Mucosa of stomach (tissue), 1 donor: Measurements from ENCODE around the gene IFI27L2.
"Not testable (repeated sequence)": the region's sequence is repeated elsewhere in the genome, so short reads cannot be mapped to it uniquely, and the experiment has no call there.

ENCODE experiments used
- H3K27me3 ChIP-seq: one replicate; pipeline ENCODE4 v1.7.0; 2013; ENCODE audit warnings: mild to moderate bottlenecking, low read length; ENCODE audit not compliant: control insufficient read depth, insufficient read depth
- H3K36me3 ChIP-seq: one replicate; pipeline ENCODE4 v1.7.0; 2013; ENCODE audit warnings: low read length; ENCODE audit not compliant: control insufficient read depth, insufficient read depth
- H3K4me1 ChIP-seq: one replicate; pipeline ENCODE4 v1.7.0; 2013; ENCODE audit warnings: mild to moderate bottlenecking, low read length; ENCODE audit not compliant: control insufficient read depth, insufficient read depth
- H3K4me3 ChIP-seq: one replicate; pipeline ENCODE4 v1.7.0; 2013; ENCODE audit warnings: low read length
- H3K9ac ChIP-seq: one replicate; pipeline ENCODE4 v1.7.0; 2013; ENCODE audit warnings: mild to moderate bottlenecking, low read length, moderate library complexity
- H3K9me3 ChIP-seq: one replicate; pipeline ENCODE4 v1.7.0; 2013; ENCODE audit warnings: mild to moderate bottlenecking, low read length, moderate library complexity; ENCODE audit not compliant: control insufficient read depth
- donor health status: Pancreatic carcinoma.

The IFI27L2 gene

DNA sequence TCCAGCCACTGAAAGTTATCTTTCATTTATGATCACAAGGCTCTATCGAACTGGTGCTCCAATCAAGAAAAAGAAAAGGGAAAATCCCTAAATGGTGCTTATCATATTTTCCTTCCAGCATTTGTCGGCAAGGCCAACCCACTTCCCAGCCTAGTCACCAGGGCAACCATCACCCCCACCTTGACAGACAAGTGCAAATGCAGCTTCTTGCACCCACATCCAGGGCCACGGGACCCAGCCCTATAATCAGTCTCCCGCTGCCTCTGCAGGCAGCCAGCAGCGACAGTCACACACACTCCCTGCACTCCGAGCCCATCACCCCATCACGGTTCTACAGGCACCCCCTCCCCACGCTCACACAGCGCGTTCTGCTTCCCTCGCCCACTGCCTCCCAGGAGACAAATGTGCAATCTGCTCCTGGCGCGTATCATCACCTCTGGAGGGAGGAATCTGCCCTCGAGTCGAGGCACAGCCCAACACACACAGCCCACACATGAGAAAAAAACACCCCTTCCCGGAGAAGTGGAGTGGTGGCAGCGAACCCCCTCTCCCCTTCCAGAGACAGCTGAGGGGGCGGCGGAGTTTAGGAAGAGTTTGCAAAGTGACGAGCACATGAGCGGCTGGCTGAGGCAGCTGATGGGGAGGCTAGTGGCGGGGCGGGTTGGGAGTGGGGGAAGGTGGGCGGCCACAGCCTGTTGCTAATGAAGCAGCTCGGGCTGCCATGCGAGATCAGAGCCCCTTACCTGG is 35.5 kb upstream of the IFI27L2 start:
- Histone ChIP-seq H3K9me3 (no peaks in the 10 kb centered on the region), H3K9ac (no peak overlapping the region), H3K4me1 (peaks cover 18% of the 10 kb centered on the region), H3K27me3 (peaks cover 7% of the 10 kb centered on the region), H3K36me3 (no peaks in the 10 kb centered on the region), H3K4me3 (no peak overlapping the region)

DNA sequence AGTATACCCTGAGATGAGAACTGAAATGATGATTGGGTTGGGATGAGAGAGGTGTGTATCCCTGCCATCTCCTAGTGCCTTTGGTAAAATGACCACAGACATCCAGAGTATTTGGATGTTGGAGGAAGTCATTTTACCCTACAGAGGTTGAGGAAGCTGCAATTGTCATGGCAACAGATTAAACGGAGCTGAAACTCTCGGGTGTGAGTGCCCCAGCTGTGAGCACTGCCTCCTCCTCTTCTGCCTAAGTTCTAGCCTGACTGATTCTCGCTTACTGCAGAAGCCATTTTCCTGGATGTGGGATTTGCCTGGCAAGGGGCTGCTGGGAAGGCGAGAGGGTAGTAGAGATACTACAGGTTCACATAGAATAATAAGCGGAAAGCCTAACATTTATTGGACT is 34.4 kb upstream of the IFI27L2 start:
- Histone ChIP-seq H3K4me3 (no peak overlapping the region), H3K27me3 (peaks cover 7% of the 10 kb centered on the region), H3K4me1 (peaks cover 18% of the 10 kb centered on the region), H3K36me3 (no peaks in the 10 kb centered on the region), H3K9ac (no peak overlapping the region), H3K9me3 (no peaks in the 10 kb centered on the region)

- H3K36me3 ChIP-seq, result no peaks in the 10 kb centered on the region
- peaks cover 18% of the 10 kb centered on the region for H3K4me1 ChIP-seq
- peaks cover 7% of the 10 kb centered on the region for H3K27me3 ChIP-seq
- H3K9ac ChIP-seq, result no peak overlapping the region
- no peak overlapping the region for H3K4me3 ChIP-seq
- H3K9me3 ChIP-seq, result no peaks in the 10 kb centered on the region
These were observed 33.1 kb upstream of the IFI27L2 start for GRCh38 chr14:94162466-94162865.

DNA sequence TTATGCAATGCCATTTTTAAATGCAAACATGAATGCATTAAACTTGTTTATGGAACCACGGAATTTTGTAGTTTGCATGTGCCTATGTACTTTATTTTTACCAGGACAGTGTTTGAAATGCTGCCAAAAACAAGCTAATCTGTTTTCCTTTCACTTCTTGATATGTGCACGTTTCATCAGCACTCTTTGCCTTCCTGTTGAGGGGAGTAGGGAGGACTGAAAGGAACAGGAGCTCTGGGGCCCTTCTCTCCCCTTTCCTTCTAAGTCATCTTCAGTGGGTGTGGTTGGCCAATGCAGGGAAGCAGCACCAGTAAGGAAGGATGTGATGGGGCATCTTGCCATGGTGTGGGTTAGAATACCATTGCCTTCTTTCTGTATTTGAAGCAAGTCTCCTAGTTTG is 32.6 kb upstream of the IFI27L2 start:
- H3K4me1 ChIP-seq, result peaks cover 19% of the 10 kb centered on the region
- no peak overlapping the region for H3K9ac ChIP-seq
- no peaks in the 10 kb centered on the region for H3K36me3 ChIP-seq
- no peak overlapping the region for H3K4me3 ChIP-seq
- H3K9me3 ChIP-seq, result no peaks in the 10 kb centered on the region
- H3K27me3 ChIP-seq, result peaks cover 7% of the 10 kb centered on the region

GRCh38 chr14:94161058-94161457 is 31.7 kb upstream of the IFI27L2 start:
- H3K4me1 ChIP-seq, result peaks cover 22% of the 10 kb centered on the region
- no peak overlapping the region for H3K4me3 ChIP-seq
- no peaks in the 10 kb centered on the region for H3K9me3 ChIP-seq
- no peak overlapping the region for H3K9ac ChIP-seq
- H3K27me3 ChIP-seq, result peaks cover 7% of the 10 kb centered on the region
- H3K36me3 ChIP-seq, result no peaks in the 10 kb centered on the region

DNA sequence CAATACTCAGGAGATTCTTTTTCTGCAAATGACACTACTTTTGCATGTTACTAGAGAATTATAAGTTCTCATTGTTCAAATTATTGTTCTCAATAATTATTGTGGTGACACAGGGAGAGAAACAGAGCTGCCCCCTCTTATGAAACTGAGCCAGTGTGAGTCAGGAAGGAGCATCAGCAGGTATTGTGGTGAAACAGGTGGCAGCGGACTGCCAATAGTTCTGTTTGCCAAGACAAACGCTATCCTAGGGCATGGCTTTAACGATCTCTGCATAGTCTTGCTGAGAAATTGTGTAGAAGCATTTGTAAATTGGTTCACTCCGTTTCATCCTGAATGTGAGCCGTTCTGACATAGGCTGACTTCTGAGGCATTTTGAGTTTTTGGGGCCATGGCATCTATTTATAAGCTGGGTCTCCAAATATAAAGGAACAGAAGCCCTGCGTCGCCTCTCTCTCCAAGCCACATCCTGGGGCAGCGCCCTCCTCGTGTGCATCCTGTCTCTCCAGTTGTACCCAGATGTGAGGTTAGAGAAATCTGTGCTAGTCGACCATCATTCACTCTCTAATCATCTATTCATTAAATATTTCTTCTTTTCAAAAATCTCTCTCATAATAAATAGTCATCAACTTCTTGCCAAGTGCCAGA is 29.0 kb upstream of the IFI27L2 start:
- Histone ChIP-seq H3K4me3 (no peak overlapping the region), H3K9me3 (no peaks in the 10 kb centered on the region), H3K36me3 (no peaks in the 10 kb centered on the region), H3K27me3 (no peaks in the 10 kb centered on the region), H3K4me1 (peaks cover 11% of the 10 kb centered on the region), H3K9ac (no peak overlapping the region)

DNA sequence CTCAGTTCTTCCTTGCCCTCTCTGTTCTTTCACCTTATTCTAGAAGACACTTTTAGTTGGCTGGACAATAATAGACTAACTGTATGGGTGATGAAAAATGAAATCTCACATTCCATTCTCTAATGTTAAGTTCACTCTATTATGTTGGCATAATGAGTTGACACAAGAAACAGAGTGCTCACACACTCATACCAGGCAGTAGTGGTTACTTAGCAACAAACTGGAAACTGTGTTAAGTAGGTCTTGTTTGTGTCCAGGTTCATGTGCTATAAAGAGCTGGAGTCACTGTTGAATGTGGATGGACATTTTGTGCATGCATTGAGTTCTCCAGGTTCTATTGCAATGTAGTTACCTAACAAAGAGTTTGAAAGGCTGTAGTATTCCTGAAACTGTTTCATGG is 27.8 kb upstream of the IFI27L2 start:
- Histone ChIP-seq H3K4me1 (peaks cover 7% of the 10 kb centered on the region), H3K4me3 (no peak overlapping the region), H3K36me3 (no peaks in the 10 kb centered on the region), H3K9me3 (no peaks in the 10 kb centered on the region), H3K9ac (no peak overlapping the region), H3K27me3 (no peaks in the 10 kb centered on the region)

DNA sequence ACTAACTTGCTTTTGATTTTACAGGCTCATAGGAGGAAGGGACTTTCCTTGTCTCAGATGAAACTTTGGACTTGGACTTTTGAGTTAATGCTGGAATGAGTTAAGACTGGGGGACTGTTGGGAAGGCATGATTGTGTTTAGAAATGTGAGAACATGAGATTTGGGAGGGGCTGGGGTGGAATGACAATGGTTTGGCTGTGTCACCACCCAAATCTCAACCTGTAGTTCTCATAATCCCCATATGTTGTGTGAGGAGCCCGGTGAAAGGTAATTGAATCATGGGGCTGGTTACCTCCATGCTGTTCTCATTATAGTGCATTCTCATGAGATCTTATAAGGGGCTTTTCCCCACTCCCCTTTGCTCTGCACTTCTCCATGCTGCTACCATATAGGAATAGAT is 26.7 kb upstream of the IFI27L2 start:
- H3K36me3 ChIP-seq, H3K4me3 ChIP-seq, H3K27me3 ChIP-seq, H3K9me3 ChIP-seq, H3K4me1 ChIP-seq, H3K9ac ChIP-seq: not testable (repeated sequence)

- no peak overlapping the region for H3K9ac ChIP-seq
- H3K36me3 ChIP-seq, result no peaks in the 10 kb centered on the region
- no peaks in the 10 kb centered on the region for H3K27me3 ChIP-seq
- no peak overlapping the region for H3K4me3 ChIP-seq
- H3K4me1 ChIP-seq, result peaks cover 4% of the 10 kb centered on the region
- no peaks in the 10 kb centered on the region for H3K9me3 ChIP-seq
These were observed 24.4 kb upstream of the IFI27L2 start for GRCh38 chr14:94153750-94154342.

- Histone ChIP-seq H3K4me1 (peaks cover 4% of the 10 kb centered on the region), H3K4me3 (no peak overlapping the region)
These were observed 23.3 kb upstream of the IFI27L2 start for GRCh38 chr14:94152676-94153075.

GRCh38 chr14:94145902-94146527 is 16.6 kb upstream of the IFI27L2 start:
- no peaks in the 10 kb centered on the region for H3K36me3 ChIP-seq
- no peak overlapping the region for H3K4me3 ChIP-seq
- H3K27me3 ChIP-seq, result no peaks in the 10 kb centered on the region
- H3K4me1 ChIP-seq, result no peaks in the 10 kb centered on the region
- no peak overlapping the region for H3K9ac ChIP-seq
- no peaks in the 10 kb centered on the region for H3K9me3 ChIP-seq

More at GRCh38 chr14:94152676-94153075, 23.3 kb upstream of the IFI27L2 start:
- H3K9ac ChIP-seq, result no peak overlapping the region
- H3K9me3 ChIP-seq, result no peaks in the 10 kb centered on the region
- no peaks in the 10 kb centered on the region for H3K36me3 ChIP-seq
- no peaks in the 10 kb centered on the region for H3K27me3 ChIP-seq

- H3K27me3 ChIP-seq, result no peaks in the 10 kb centered on the region
- no peak overlapping the region for H3K9ac ChIP-seq
- no peaks in the 10 kb centered on the region for H3K4me1 ChIP-seq
- no peaks in the 10 kb centered on the region for H3K9me3 ChIP-seq
- H3K36me3 ChIP-seq, result no peaks in the 10 kb centered on the region
- H3K4me3 ChIP-seq, result no peak overlapping the region
These were observed 15.4 kb upstream of the IFI27L2 start for GRCh38 chr14:94144765-94145164.
